ENCODE results near the gene SNX8. TPM values are rescaled to one million over a fixed set of nuclear protein-coding genes. Genes with fewer than 3 reads are reported as not detected.
A peak's percentile ranks its signal among the peaks of the same experiment; 100 is the strongest.

The SNX8 gene
- total RNA-seq, 1 experiment from 2014 or later, result 86.6 TPM

DNA sequence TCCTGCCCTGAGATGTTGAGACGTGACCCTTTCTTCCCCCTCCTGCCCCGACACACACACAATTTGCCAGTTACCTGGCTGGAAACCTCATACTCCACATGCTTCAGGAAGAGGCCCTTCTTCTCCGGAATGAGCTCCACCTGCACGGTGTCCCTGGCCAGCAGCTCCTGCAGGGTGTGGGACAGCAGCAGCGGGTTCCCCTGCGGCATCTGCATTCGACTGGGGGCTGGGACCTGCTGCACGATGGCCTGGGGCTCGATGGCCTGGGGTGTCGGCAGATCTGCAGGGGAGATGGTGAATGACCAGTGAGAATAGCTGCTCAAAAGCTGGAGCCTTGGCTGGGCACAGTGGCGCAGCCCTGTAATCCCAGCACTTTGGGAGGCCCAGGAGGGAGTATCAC is 36.2 kb downstream of the SNX8 start:
- intact Hi-C loops (cut with micrococcal nuclease; ENCODE audit: unreplicated experiment), result no loop called here
- H3K27me3 Mint-ChIP-seq (ENCODE audit: insufficient read depth, unreplicated experiment), result no peaks in the 10 kb centered on the region
- H3K36me3 Mint-ChIP-seq (ENCODE audit: insufficient read depth, unreplicated experiment), result peaks cover 19% of the 10 kb centered on the region
- Histone ChIP-seq H3K9me3 (no peaks in the 10 kb centered on the region), H3K4me3 (ENCODE audit: low read depth, low read length) (no peak overlapping the region), H3K36me3 (ENCODE audit: control insufficient read depth, insufficient read depth, low read length) (peaks cover 5% of the 10 kb centered on the region), H3K27me3 (replicated peaks; ENCODE audit: control insufficient read depth, insufficient read depth, low read length) (no peaks in the 10 kb centered on the region), H3K4me1 (peaks cover 34% of the 10 kb centered on the region)
- H3K4me3 Mint-ChIP-seq (ENCODE audit: unreplicated experiment), result no peak overlapping the region
- H3K27ac Mint-ChIP-seq (ENCODE audit: unreplicated experiment), result peak overlapping the region; percentile 50
- no peak for DNase-seq
- BruUV-seq (replicated peaks), result no TSS peak
- peaks cover 26% of the 10 kb centered on the region for H3K4me1 Mint-ChIP-seq (ENCODE audit: low read depth, unreplicated experiment)
- ChIA-PET POLR2A (no interaction called here), CTCF (interaction anchor here (0.6 kb wide), 1 partner anchor 11 kb away, joined by 3 read pairs; no protein-coding TSS in a partner anchor)
- H3K9me3 Mint-ChIP-seq (ENCODE audit: unreplicated experiment), result no peaks in the 10 kb centered on the region
- TF ChIP-seq, protein P1, sequence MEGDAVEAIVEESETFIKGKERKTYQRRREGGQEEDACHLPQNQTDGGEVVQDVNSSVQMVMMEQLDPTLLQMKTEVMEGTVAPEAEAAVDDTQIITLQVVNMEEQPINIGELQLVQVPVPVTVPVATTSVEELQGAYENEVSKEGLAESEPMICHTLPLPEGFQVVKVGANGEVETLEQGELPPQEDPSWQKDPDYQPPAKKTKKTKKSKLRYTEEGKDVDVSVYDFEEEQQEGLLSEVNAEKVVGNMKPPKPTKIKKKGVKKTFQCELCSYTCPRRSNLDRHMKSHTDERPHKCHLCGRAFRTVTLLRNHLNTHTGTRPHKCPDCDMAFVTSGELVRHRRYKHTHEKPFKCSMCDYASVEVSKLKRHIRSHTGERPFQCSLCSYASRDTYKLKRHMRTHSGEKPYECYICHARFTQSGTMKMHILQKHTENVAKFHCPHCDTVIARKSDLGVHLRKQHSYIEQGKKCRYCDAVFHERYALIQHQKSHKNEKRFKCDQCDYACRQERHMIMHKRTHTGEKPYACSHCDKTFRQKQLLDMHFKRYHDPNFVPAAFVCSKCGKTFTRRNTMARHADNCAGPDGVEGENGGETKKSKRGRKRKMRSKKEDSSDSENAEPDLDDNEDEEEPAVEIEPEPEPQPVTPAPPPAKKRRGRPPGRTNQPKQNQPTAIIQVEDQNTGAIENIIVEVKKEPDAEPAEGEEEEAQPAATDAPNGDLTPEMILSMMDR (IDR thresholded peaks at IDR 0.05; ENCODE audit: insufficient read depth in 1 of 2, low read depth in 1 of 2, low read length in 1 of 2, severe bottlenecking in 1 of 2, unreplicated experiment in 1 of 2), result no peak

DNA sequence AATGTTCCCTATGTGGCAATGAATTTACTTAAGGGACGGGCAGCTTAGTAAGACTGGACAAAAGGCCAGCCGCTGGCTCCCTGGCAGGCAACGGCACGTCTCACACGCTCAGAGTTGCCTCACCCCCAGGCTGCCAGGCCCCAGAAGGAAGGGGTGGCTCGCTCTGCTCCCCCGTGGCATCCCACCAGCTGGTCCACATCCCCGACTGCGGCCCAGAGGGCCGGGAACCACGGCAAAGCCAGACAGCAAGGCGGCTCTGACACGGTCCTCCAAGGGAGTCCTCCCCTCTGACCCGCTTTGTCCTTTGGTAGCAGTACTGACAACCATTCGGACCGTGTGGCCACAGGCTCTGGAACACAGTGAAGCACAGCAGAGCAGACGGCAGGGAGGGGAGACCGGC is 38.1 kb downstream of the SNX8 start:
- H3K4me1 Mint-ChIP-seq (ENCODE audit: low read depth, unreplicated experiment), result peaks cover 13% of the 10 kb centered on the region
- Histone ChIP-seq H3K9me3 (no peaks in the 10 kb centered on the region), H3K36me3 (ENCODE audit: control insufficient read depth, insufficient read depth, low read length) (peaks cover 5% of the 10 kb centered on the region), H3K27me3 (replicated peaks; ENCODE audit: control insufficient read depth, insufficient read depth, low read length) (no peaks in the 10 kb centered on the region), H3K4me3 (ENCODE audit: low read depth, low read length) (no peak overlapping the region), H3K4me1 (peaks cover 17% of the 10 kb centered on the region)
- no TSS peak for BruUV-seq (replicated peaks)
- DNase-seq, result no peak
- no peak overlapping the region for H3K4me3 Mint-ChIP-seq (ENCODE audit: unreplicated experiment)
- intact Hi-C loops (cut with micrococcal nuclease; ENCODE audit: unreplicated experiment), result no loop called here
- H3K36me3 Mint-ChIP-seq (ENCODE audit: insufficient read depth, unreplicated experiment), result peaks cover 19% of the 10 kb centered on the region
- ChIA-PET POLR2A (no interaction called here), CTCF (no interaction called here)
- no peaks in the 10 kb centered on the region for H3K9me3 Mint-ChIP-seq (ENCODE audit: unreplicated experiment)
- H3K27ac Mint-ChIP-seq (ENCODE audit: unreplicated experiment), result no peak overlapping the region
- H3K27me3 Mint-ChIP-seq (ENCODE audit: insufficient read depth, unreplicated experiment), result no peaks in the 10 kb centered on the region
- TF ChIP-seq, protein P1 (IDR thresholded peaks at IDR 0.05; ENCODE audit: insufficient read depth in 1 of 2, low read depth in 1 of 2, low read length in 1 of 2, severe bottlenecking in 1 of 2, unreplicated experiment in 1 of 2), result no peak

DNA sequence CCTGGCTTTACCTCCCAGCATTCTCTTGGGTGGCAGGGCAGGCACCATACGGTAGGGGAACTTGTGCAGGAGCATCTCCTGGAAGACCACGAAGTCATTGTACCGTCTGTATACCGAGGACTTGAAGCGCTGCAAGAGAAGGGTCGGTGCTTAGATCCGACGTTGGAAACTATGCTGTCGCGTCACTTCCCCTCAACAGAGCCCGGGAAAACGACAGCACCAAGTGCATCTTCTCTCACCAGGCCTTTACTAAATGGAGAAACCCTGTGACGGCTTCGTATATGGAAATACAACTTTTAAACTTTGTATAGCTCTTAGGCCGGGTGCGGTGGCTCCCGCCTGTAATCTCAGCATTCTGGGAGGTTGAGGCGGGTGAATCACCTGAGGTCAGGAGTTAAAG is 39.1 kb downstream of the SNX8 start:
- DNase-seq, result no peak
- CTCF ChIA-PET, result no interaction called here

More for the DNA sequence above, 39.1 kb downstream of the SNX8 start:
- Mint-ChIP-seq H3K36me3 (ENCODE audit: insufficient read depth, unreplicated experiment) (peaks cover 19% of the 10 kb centered on the region), H3K9me3 (ENCODE audit: unreplicated experiment) (no peaks in the 10 kb centered on the region), H3K27me3 (ENCODE audit: insufficient read depth, unreplicated experiment) (no peaks in the 10 kb centered on the region), H3K27ac (ENCODE audit: unreplicated experiment) (no peak overlapping the region), H3K4me3 (ENCODE audit: unreplicated experiment) (no peak overlapping the region), H3K4me1 (ENCODE audit: low read depth, unreplicated experiment) (peaks cover 10% of the 10 kb centered on the region)
- POLR2A ChIA-PET, result no interaction called here
- intact Hi-C loops (cut with micrococcal nuclease; ENCODE audit: unreplicated experiment), result no loop called here
- Histone ChIP-seq H3K4me3 (ENCODE audit: low read depth, low read length) (no peak overlapping the region), H3K9me3 (no peaks in the 10 kb centered on the region), H3K4me1 (peaks cover 9% of the 10 kb centered on the region), H3K36me3 (ENCODE audit: control insufficient read depth, insufficient read depth, low read length) (peaks cover 7% of the 10 kb centered on the region), H3K27me3 (replicated peaks; ENCODE audit: control insufficient read depth, insufficient read depth, low read length) (no peaks in the 10 kb centered on the region)
- BruUV-seq (replicated peaks), result no TSS peak
- TF ChIP-seq, protein P1 (IDR thresholded peaks at IDR 0.05; ENCODE audit: insufficient read depth in 1 of 2, low read depth in 1 of 2, low read length in 1 of 2, severe bottlenecking in 1 of 2, unreplicated experiment in 1 of 2), result no peak
